ENCODE results near the gene TEX13C.
"Not testable (repeated sequence)": the region's sequence is repeated elsewhere in the genome, so short reads cannot be mapped to it uniquely, and the experiment has no call there.

TEX13C gene

GRCh38 chrX:125319646-125320521 lies at the start of gene TEX13C:
Gene TEX13C (plus strand): TSS chrX:125319871. CDS start chrX:125320120, 249 bp downstream.
- DNase-seq (ENCODE audit: low read depth), result no peak

GRCh38 chrX:125287282-125287681 lies 32.4 kb upstream of the TEX13C start:
- DNase-seq (ENCODE audit: low read depth), result no peak

GRCh38 chrX:125288343-125288742 lies 31.3 kb upstream of the TEX13C start:
- no peak for DNase-seq (ENCODE audit: low read depth)

GRCh38 chrX:125289209-125289608 lies 30.5 kb upstream of the TEX13C start:
- DNase-seq (ENCODE audit: low read depth), result no peak

- DNase-seq (ENCODE audit: low read depth), result no peak
Measured at GRCh38 chrX:125289920-125290319, 29.8 kb upstream of the TEX13C start.

- DNase-seq (ENCODE audit: low read depth), result no peak
Measured at GRCh38 chrX:125291124-125291523, 28.5 kb upstream of the TEX13C start.

GRCh38 chrX:125293850-125294780 lies 25.6 kb upstream of the TEX13C start:
- no peak for DNase-seq (ENCODE audit: low read depth)

GRCh38 chrX:125295337-125295736 lies 24.3 kb upstream of the TEX13C start:
- DNase-seq (ENCODE audit: low read depth), result no peak

GRCh38 chrX:125298871-125299270 lies 20.8 kb upstream of the TEX13C start:
- DNase-seq (ENCODE audit: low read depth), result no peak

- DNase-seq (ENCODE audit: low read depth), result no peak
Measured at GRCh38 chrX:125306335-125306866, 13.3 kb upstream of the TEX13C start.

- no peak for DNase-seq (ENCODE audit: low read depth)
Measured at GRCh38 chrX:125308653-125309052, 11.0 kb upstream of the TEX13C start.

GRCh38 chrX:125319166-125319565 lies 505 bp upstream of the TEX13C start:
- DNase-seq (ENCODE audit: low read depth), result not testable (repeated sequence)

GRCh38 chrX:125322431-125322830 lies 2.8 kb downstream of the TEX13C start:
- no peak for DNase-seq (ENCODE audit: low read depth)

GRCh38 chrX:125326599-125326998 lies 6.9 kb downstream of the TEX13C start:
- no peak for DNase-seq (ENCODE audit: low read depth)

GRCh38 chrX:125327891-125328290 lies 8.2 kb downstream of the TEX13C start:
- DNase-seq (ENCODE audit: low read depth), result no peak

- no peak for DNase-seq (ENCODE audit: low read depth)
Measured at GRCh38 chrX:125333583-125333982, 13.9 kb downstream of the TEX13C start.

GRCh38 chrX:125340490-125340889 lies 20.8 kb downstream of the TEX13C start:
- DNase-seq (ENCODE audit: low read depth), result no peak

- DNase-seq (ENCODE audit: low read depth), result no peak
Measured at GRCh38 chrX:125374169-125374568, 54.5 kb downstream of the TEX13C start.

All from activated T-helper 9 cell treated with anti-CD3 and anti-CD28 coated beads, Interleukin-2, amount 50 U/mL, for 16 hours (primary cell).